Activated CD4-positive, alpha-beta memory T cell treated with anti-CD3 and anti-CD28 coated beads, Interleukin-2, amount 10 ng/mL, durations not matched to agents 7 days and 5 days (primary cell): ENCODE results near the gene ZMYND19. TPM values are rescaled to one million over a fixed set of nuclear protein-coding genes. Genes with fewer than 3 reads are reported as not detected.
A peak's percentile ranks its signal among the peaks of the same experiment; 100 is the strongest.
"Not testable (repeated sequence)": the region's sequence is repeated elsewhere in the genome, so short reads cannot be mapped to it uniquely, and the experiment has no call there.

Source experiments
- CTCF ChIA-PET: fragments of 350-600 bp; sonication (Branson Sonifier 250); formaldehyde crosslinking; loops from one replicate; lab custom pipeline; 2021; ENCODE audit warnings: antibody characterized with exemption, inconsistent platforms; lab: Charles Lee
- POLR2A ChIA-PET: fragments of 350-600 bp; sonication (Branson Sonifier 250); formaldehyde crosslinking; loops from one replicate; lab custom pipeline; 2021; ENCODE audit warnings: antibody characterized with exemption; lab: Charles Lee
- DNase-seq: peaks from one replicate; pipeline ENCODE4 v3.0.0-alpha.2; 2020
- H3K27ac Mint-ChIP-seq: one replicate; pipeline ENCODE4 v1.8.0; 2021; ENCODE audit warnings: mild to moderate bottlenecking, mixed read lengths
- H3K27me3 Mint-ChIP-seq: one replicate; pipeline ENCODE4 v1.8.0; 2021; ENCODE audit warnings: mixed read lengths
- H3K36me3 Mint-ChIP-seq: one replicate; pipeline ENCODE4 v1.8.0; 2021; ENCODE audit warnings: low read depth, mixed read lengths
- H3K4me1 Mint-ChIP-seq: one replicate; pipeline ENCODE4 v1.8.0; 2021; ENCODE audit warnings: mixed read lengths
- H3K4me3 Mint-ChIP-seq: one replicate; pipeline ENCODE4 v1.8.0; 2021; ENCODE audit warnings: mild to moderate bottlenecking, mixed read lengths
- H3K9me3 Mint-ChIP-seq: one replicate; pipeline ENCODE4 v1.8.0; 2021; ENCODE audit warnings: mixed read lengths
- total RNA-seq, 2 experiments: library from RNA; stranded (reverse); gene quantifications; one replicate each; pipeline ENCODE4 v1.2.3, GENCODE V29; 2021

ZMYND19 gene
- total RNA-seq, 2 experiments from 2014 or later, result 24.0 to 25.4 TPM

- DNase-seq, H3K4me3 Mint-ChIP-seq, CTCF ChIA-PET, POLR2A ChIA-PET, H3K27ac Mint-ChIP-seq, H3K9me3 Mint-ChIP-seq, H3K27me3 Mint-ChIP-seq: not testable (repeated sequence)
- Mint-ChIP-seq H3K36me3 (peaks cover 37% of the 10 kb centered on the region), H3K4me1 (peaks cover 49% of the 10 kb centered on the region)
Observed at GRCh38 chr9:137622211-137622610, 31.9 kb upstream of the ZMYND19 start.

GRCh38 chr9:137621131-137621757, 30.9 kb upstream of the ZMYND19 start:
- peaks cover 42% of the 10 kb centered on the region for H3K36me3 Mint-ChIP-seq
- no peaks in the 10 kb centered on the region for H3K9me3 Mint-ChIP-seq
- ChIA-PET POLR2A (interaction anchor here (0.8 kb wide), 1 partner anchor 33 kb away, joined by 3 read pairs; no protein-coding TSS in a partner anchor), CTCF (no interaction called here)
- DNase-seq, result no peak
- H3K27me3 Mint-ChIP-seq, result no peaks in the 10 kb centered on the region
- H3K4me1 Mint-ChIP-seq, result peaks cover 51% of the 10 kb centered on the region
- H3K27ac Mint-ChIP-seq, result peak overlapping the region; percentile 45
- peak overlapping the region; percentile 32 for H3K4me3 Mint-ChIP-seq

- peaks cover 50% of the 10 kb centered on the region for H3K4me1 Mint-ChIP-seq
- peak overlapping the region; percentile 53 for H3K27ac Mint-ChIP-seq
- ChIA-PET CTCF (no interaction called here), POLR2A (interaction anchor here (0.8 to 2.3 kb wide), 2 partner anchors 9 to 32 kb away, joined by 3 to 33 read pairs; no protein-coding TSS in a partner anchor)
- DNase-seq, result no peak
- no peaks in the 10 kb centered on the region for H3K9me3 Mint-ChIP-seq
- H3K36me3 Mint-ChIP-seq, result peaks cover 41% of the 10 kb centered on the region
- H3K4me3 Mint-ChIP-seq, result peak overlapping the region; percentile 40
- H3K27me3 Mint-ChIP-seq, result no peaks in the 10 kb centered on the region
Observed at GRCh38 chr9:137620581-137620980, 30.3 kb upstream of the ZMYND19 start.

GRCh38 chr9:137620048-137620405, 29.7 kb upstream of the ZMYND19 start:
- peak overlapping the region; percentile 74 for H3K27ac Mint-ChIP-seq
- peaks cover 35% of the 10 kb centered on the region for H3K36me3 Mint-ChIP-seq
- no peak for DNase-seq
- peak overlapping the region; percentile 83 for H3K4me3 Mint-ChIP-seq
- POLR2A ChIA-PET, result interaction anchor here (0.7 to 2.3 kb wide), 6 partner anchors 9 to 53 kb away, joined by 3 to 33 read pairs (median 4); partner anchors contain the start of gene DPH7
- no peaks in the 10 kb centered on the region for H3K9me3 Mint-ChIP-seq
- CTCF ChIA-PET, result interaction anchor here (0.8 to 1.2 kb wide), 2 partner anchors 9 to 20 kb away, joined by 3 read pairs; no protein-coding TSS in a partner anchor
- no peaks in the 10 kb centered on the region for H3K27me3 Mint-ChIP-seq
- H3K4me1 Mint-ChIP-seq, result peaks cover 45% of the 10 kb centered on the region

GRCh38 chr9:137619240-137620047, 29.1 kb upstream of the ZMYND19 start:
- peak overlapping the region; percentile 74 for H3K27ac Mint-ChIP-seq
- CTCF ChIA-PET, result interaction anchor here (0.8 to 1.5 kb wide), 8 partner anchors 9 to 383 kb away, joined by 3 to 8 read pairs (median 4); partner anchors contain the start of gene ZMYND19
- no peaks in the 10 kb centered on the region for H3K9me3 Mint-ChIP-seq
- H3K4me3 Mint-ChIP-seq, result peak overlapping the region; percentile 83
- peak; percentile 45 for DNase-seq
- POLR2A ChIA-PET, result interaction anchor here (0.7 to 2.3 kb wide), 15 partner anchors 10 to 1080 kb away, joined by 3 to 33 read pairs (median 5); partner anchors contain the start of genes ARRDC1, DPH7, MRPL41 and NOXA1
- no peaks in the 10 kb centered on the region for H3K27me3 Mint-ChIP-seq
- peaks cover 39% of the 10 kb centered on the region for H3K36me3 Mint-ChIP-seq
- peaks cover 45% of the 10 kb centered on the region for H3K4me1 Mint-ChIP-seq

GRCh38 chr9:137618105-137619067, 28.1 kb upstream of the ZMYND19 start, which contains the start of gene EHMT1:
Gene EHMT1 (plus strand): TSS chr9:137619005. CDS start chr9:137619029, 24 bp downstream.
- peak within 1 kb of the TSS; percentile 88 for H3K27ac Mint-ChIP-seq
- H3K4me3 Mint-ChIP-seq, result peak within 1 kb of the TSS; percentile 83
- peaks cover 41% of the 10 kb centered on the region for H3K4me1 Mint-ChIP-seq
- ChIA-PET POLR2A (interaction anchor here (0.6 to 2.3 kb wide), 13 partner anchors 8 to 1079 kb away, joined by 3 to 33 read pairs (median 5); partner anchors contain the start of genes ARRDC1, MRPL41, NOXA1 and ZMYND19), CTCF (interaction anchor here (0.7 to 1.5 kb wide), 8 partner anchors 11 to 382 kb away, joined by 3 to 8 read pairs (median 4); partner anchors contain the start of gene ZMYND19)
- no peaks in the 10 kb centered on the region for H3K9me3 Mint-ChIP-seq
- no peaks in the 10 kb centered on the region for H3K27me3 Mint-ChIP-seq
- H3K36me3 Mint-ChIP-seq, result peaks cover 34% of the 10 kb centered on the region
- peak; percentile 92 for DNase-seq

GRCh38 chr9:137615387-137615871, 25.1 kb upstream of the ZMYND19 start:
- H3K27ac Mint-ChIP-seq, result peak overlapping the region; percentile 26
- no peak for DNase-seq
- no peaks in the 10 kb centered on the region for H3K9me3 Mint-ChIP-seq
- no peak overlapping the region for H3K4me3 Mint-ChIP-seq
- H3K36me3 Mint-ChIP-seq, result peaks cover 18% of the 10 kb centered on the region
- ChIA-PET POLR2A (no interaction called here), CTCF (no interaction called here)
- no peaks in the 10 kb centered on the region for H3K27me3 Mint-ChIP-seq
- H3K4me1 Mint-ChIP-seq, result peaks cover 38% of the 10 kb centered on the region

- no peaks in the 10 kb centered on the region for H3K9me3 Mint-ChIP-seq
- ChIA-PET CTCF (no interaction called here), POLR2A (no interaction called here)
- no peaks in the 10 kb centered on the region for H3K27me3 Mint-ChIP-seq
- H3K4me1 Mint-ChIP-seq, result peaks cover 33% of the 10 kb centered on the region
- no peak overlapping the region for H3K27ac Mint-ChIP-seq
- no peak for DNase-seq
- peaks cover 18% of the 10 kb centered on the region for H3K36me3 Mint-ChIP-seq
- H3K4me3 Mint-ChIP-seq, result no peak overlapping the region
Observed at GRCh38 chr9:137614631-137615386, 24.5 kb upstream of the ZMYND19 start.

- Mint-ChIP-seq H3K9me3 (no peaks in the 10 kb centered on the region), H3K27ac (no peak overlapping the region), H3K4me3 (no peak overlapping the region), H3K4me1 (peaks cover 31% of the 10 kb centered on the region), H3K27me3 (no peaks in the 10 kb centered on the region), H3K36me3 (peaks cover 18% of the 10 kb centered on the region)
- POLR2A ChIA-PET, result no interaction called here
- DNase-seq, result no peak
- CTCF ChIA-PET, result interaction anchor here (0.7 kb wide), 1 partner anchor 35 kb away, joined by 3 read pairs; no protein-coding TSS in a partner anchor
Observed at GRCh38 chr9:137613738-137614523, 23.6 kb upstream of the ZMYND19 start.

- Mint-ChIP-seq H3K27ac (no peak overlapping the region), H3K4me1 (peaks cover 31% of the 10 kb centered on the region), H3K36me3 (peaks cover 18% of the 10 kb centered on the region), H3K27me3 (no peaks in the 10 kb centered on the region), H3K4me3 (no peak overlapping the region), H3K9me3 (no peaks in the 10 kb centered on the region)
- ChIA-PET POLR2A (interaction anchor here (0.8 kb wide), 1 partner anchor 11 kb away, joined by 3 read pairs; no protein-coding TSS in a partner anchor), CTCF (interaction anchor here (0.7 kb wide), 1 partner anchor 34 kb away, joined by 3 read pairs; no protein-coding TSS in a partner anchor)
- DNase-seq, result no peak
Observed at GRCh38 chr9:137613259-137613658, 22.9 kb upstream of the ZMYND19 start.

GRCh38 chr9:137612741-137613142, 22.4 kb upstream of the ZMYND19 start:
- ChIA-PET CTCF (no interaction called here), POLR2A (interaction anchor here (0.8 kb wide), 1 partner anchor 10 kb away, joined by 3 read pairs; no protein-coding TSS in a partner anchor)
- Mint-ChIP-seq H3K36me3 (peaks cover 13% of the 10 kb centered on the region), H3K27ac (no peak overlapping the region), H3K9me3 (no peaks in the 10 kb centered on the region), H3K4me1 (peaks cover 27% of the 10 kb centered on the region), H3K27me3 (no peaks in the 10 kb centered on the region), H3K4me3 (no peak overlapping the region)
- DNase-seq, result no peak
